Measurements from ENCODE around the gene PDLIM1. TPM values are rescaled to one million over a fixed set of nuclear protein-coding genes. Genes with fewer than 3 reads are reported as not detected.

PDLIM1 gene
- 143 to 157 TPM (median 154 TPM) in 5 replicates for total RNA-seq (2022; extraction: Qiagen RNA extraction; ENCODE audit: low read depth)

GRCh38 chr10:95290461-95291364 lies at the start of gene PDLIM1:
PDLIM1 (minus strand) TSS chr10:95291003; CDS start chr10:95290915, 88 bp downstream.

GRCh38 chr10:95193944-95194343 lies 96.9 kb downstream of the PDLIM1 start, which contains the start of gene ACSM6:
ACSM6 (plus strand) TSS chr10:95194238; CDS start chr10:95194486, 248 bp downstream.

Other genes with a start within 250 kb of the PDLIM1 start
- gene CYP2C8, start 221.5 kb downstream of the PDLIM1 start, total RNA-seq (2022; extraction: Qiagen RNA extraction; ENCODE audit: low read depth), result 0.17 TPM in 1 of 5 replicates, not detected in the others
- not detected in 5 replicates for gene ACSM6, start 96.8 kb downstream of the PDLIM1 start, total RNA-seq (2022; extraction: Qiagen RNA extraction; ENCODE audit: low read depth)

Data from A549 treated with CpdA at 1 μM for 4 hours (cell line).